H1 (cell line): Measurements from ENCODE around the gene ANO6. TPM values are rescaled to one million over a fixed set of nuclear protein-coding genes. Genes with fewer than 3 reads are reported as not detected.

Source experiments
- CREB1 ChIP-seq: IDR thresholded peaks from 2 replicates; pipeline ENCODE4 v1.6.1; 2012; ENCODE audit warnings: inconsistent platforms
- EZH2 ChIP-seq: fragments of 200-600 bp; sonication (generic); IDR thresholded peaks from 2 replicates; pipeline ENCODE4 v1.7.1; 2012; ENCODE audit warnings: low read depth, mild to moderate bottlenecking, moderate library complexity, low read length, inconsistent platforms; ENCODE audit not compliant: severe bottlenecking
- KDM1A ChIP-seq: fragments of 200-600, 300-600 bp; sonication (generic); IDR thresholded peaks from 2 replicates; pipeline ENCODE4 v1.7.1; 2016; ENCODE audit warnings: mild to moderate bottlenecking, low read length, borderline replicate concordance
- NANOG ChIP-seq: IDR thresholded peaks from 2 replicates; pipeline ENCODE4 v1.6.1; 2011; ENCODE audit warnings: low read length, low read depth, mild to moderate bottlenecking, inconsistent platforms; ENCODE audit not compliant: insufficient read depth, poor library complexity, severe bottlenecking
- POLR2AphosphoS5 ChIP-seq: IDR thresholded peaks from 2 replicates; pipeline ENCODE4 v1.6.1; 2011; ENCODE audit warnings: low read depth, low read length
- polyA plus RNA-seq, 7 experiments: library from polyadenylated mRNA; depleted of rRNA in 3 of 7; stranded (reverse) in 5 of 7; unstranded in 2 of 7; fragments of >200 nt in 5 of 7; fragments of 200-250 nt in 2 of 7; gene quantifications; 1 replicate in 5 of 7; 2 replicates in 1 of 7; 4 replicates in 1 of 7; pipeline versions ENCODE4 v1.2.1 to v1.2.3, GENCODE V29; 2011 to 2013; ENCODE audit warnings: missing spikeins in 2 of 7, mixed read lengths in 2 of 7
- total RNA-seq: library from RNA; stranded (reverse); fragmentation: NEBNext Ultra II Directional; extraction: Animal tissue kit (Norgen Biotek cat#: 25700); gene quantifications from 2 replicates; pipeline ENCODE4 v1.2.1, GENCODE V29; 2021
- TF ChIP-seq, protein P1 (sequence below): fragments of 300-600 bp; sonication (generic); IDR thresholded peaks from 2 replicates; pipeline ENCODE4 v1.7.1; 2012; ENCODE audit warnings: low read length, moderate library complexity, mild to moderate bottlenecking, inconsistent platforms; ENCODE audit not compliant: insufficient replicate concordance

The ANO6 gene
- total and polyA plus RNA-seq, 2 of the 8 experiments (the other 6 are each of a cell fraction or from before 2014, with no cell fraction given) = 15.1 to 39.7 TPM

- TF ChIP-seq, protein P1, sequence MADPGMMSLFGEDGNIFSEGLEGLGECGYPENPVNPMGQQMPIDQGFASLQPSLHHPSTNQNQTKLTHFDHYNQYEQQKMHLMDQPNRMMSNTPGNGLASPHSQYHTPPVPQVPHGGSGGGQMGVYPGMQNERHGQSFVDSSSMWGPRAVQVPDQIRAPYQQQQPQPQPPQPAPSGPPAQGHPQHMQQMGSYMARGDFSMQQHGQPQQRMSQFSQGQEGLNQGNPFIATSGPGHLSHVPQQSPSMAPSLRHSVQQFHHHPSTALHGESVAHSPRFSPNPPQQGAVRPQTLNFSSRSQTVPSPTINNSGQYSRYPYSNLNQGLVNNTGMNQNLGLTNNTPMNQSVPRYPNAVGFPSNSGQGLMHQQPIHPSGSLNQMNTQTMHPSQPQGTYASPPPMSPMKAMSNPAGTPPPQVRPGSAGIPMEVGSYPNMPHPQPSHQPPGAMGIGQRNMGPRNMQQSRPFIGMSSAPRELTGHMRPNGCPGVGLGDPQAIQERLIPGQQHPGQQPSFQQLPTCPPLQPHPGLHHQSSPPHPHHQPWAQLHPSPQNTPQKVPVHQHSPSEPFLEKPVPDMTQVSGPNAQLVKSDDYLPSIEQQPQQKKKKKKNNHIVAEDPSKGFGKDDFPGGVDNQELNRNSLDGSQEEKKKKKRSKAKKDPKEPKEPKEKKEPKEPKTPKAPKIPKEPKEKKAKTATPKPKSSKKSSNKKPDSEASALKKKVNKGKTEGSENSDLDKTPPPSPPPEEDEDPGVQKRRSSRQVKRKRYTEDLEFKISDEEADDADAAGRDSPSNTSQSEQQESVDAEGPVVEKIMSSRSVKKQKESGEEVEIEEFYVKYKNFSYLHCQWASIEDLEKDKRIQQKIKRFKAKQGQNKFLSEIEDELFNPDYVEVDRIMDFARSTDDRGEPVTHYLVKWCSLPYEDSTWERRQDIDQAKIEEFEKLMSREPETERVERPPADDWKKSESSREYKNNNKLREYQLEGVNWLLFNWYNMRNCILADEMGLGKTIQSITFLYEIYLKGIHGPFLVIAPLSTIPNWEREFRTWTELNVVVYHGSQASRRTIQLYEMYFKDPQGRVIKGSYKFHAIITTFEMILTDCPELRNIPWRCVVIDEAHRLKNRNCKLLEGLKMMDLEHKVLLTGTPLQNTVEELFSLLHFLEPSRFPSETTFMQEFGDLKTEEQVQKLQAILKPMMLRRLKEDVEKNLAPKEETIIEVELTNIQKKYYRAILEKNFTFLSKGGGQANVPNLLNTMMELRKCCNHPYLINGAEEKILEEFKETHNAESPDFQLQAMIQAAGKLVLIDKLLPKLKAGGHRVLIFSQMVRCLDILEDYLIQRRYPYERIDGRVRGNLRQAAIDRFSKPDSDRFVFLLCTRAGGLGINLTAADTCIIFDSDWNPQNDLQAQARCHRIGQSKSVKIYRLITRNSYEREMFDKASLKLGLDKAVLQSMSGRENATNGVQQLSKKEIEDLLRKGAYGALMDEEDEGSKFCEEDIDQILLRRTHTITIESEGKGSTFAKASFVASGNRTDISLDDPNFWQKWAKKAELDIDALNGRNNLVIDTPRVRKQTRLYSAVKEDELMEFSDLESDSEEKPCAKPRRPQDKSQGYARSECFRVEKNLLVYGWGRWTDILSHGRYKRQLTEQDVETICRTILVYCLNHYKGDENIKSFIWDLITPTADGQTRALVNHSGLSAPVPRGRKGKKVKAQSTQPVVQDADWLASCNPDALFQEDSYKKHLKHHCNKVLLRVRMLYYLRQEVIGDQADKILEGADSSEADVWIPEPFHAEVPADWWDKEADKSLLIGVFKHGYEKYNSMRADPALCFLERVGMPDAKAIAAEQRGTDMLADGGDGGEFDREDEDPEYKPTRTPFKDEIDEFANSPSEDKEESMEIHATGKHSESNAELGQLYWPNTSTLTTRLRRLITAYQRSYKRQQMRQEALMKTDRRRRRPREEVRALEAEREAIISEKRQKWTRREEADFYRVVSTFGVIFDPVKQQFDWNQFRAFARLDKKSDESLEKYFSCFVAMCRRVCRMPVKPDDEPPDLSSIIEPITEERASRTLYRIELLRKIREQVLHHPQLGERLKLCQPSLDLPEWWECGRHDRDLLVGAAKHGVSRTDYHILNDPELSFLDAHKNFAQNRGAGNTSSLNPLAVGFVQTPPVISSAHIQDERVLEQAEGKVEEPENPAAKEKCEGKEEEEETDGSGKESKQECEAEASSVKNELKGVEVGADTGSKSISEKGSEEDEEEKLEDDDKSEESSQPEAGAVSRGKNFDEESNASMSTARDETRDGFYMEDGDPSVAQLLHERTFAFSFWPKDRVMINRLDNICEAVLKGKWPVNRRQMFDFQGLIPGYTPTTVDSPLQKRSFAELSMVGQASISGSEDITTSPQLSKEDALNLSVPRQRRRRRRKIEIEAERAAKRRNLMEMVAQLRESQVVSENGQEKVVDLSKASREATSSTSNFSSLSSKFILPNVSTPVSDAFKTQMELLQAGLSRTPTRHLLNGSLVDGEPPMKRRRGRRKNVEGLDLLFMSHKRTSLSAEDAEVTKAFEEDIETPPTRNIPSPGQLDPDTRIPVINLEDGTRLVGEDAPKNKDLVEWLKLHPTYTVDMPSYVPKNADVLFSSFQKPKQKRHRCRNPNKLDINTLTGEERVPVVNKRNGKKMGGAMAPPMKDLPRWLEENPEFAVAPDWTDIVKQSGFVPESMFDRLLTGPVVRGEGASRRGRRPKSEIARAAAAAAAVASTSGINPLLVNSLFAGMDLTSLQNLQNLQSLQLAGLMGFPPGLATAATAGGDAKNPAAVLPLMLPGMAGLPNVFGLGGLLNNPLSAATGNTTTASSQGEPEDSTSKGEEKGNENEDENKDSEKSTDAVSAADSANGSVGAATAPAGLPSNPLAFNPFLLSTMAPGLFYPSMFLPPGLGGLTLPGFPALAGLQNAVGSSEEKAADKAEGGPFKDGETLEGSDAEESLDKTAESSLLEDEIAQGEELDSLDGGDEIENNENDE = no peak
- no peak for TF ChIP-seq CREB1
- no peak for TF ChIP-seq KDM1A
- no peak for TF ChIP-seq EZH2
- TF ChIP-seq POLR2AphosphoS5 = no peak
- TF ChIP-seq NANOG = no peak
Measured at GRCh38 chr12:45348311-45348710, 132.4 kb downstream of the ANO6 start (continued).
